GM18873 (cell line): Measurements from ENCODE around the gene FKBP1A.

Experiments
- ATAC-seq: cut with Tn5 transposase; IDR thresholded peaks from one replicate; pipeline ENCODE4 v1.9.1; 2021; ENCODE audit warnings: mild to moderate bottlenecking, moderate library complexity, moderate number of reproducible peaks; ENCODE audit not compliant: unreplicated experiment, low FRiP score

Gene FKBP1A

GRCh38 chr20:1388741-1389483, 3.9 kb downstream of the FKBP1A start:
- ATAC-seq: no peak

- no peak for ATAC-seq
These were observed 4.6 kb downstream of the FKBP1A start for GRCh38 chr20:1388253-1388652.

- no peak for ATAC-seq
These were observed 6.5 kb downstream of the FKBP1A start for GRCh38 chr20:1386323-1386722.

DNA sequence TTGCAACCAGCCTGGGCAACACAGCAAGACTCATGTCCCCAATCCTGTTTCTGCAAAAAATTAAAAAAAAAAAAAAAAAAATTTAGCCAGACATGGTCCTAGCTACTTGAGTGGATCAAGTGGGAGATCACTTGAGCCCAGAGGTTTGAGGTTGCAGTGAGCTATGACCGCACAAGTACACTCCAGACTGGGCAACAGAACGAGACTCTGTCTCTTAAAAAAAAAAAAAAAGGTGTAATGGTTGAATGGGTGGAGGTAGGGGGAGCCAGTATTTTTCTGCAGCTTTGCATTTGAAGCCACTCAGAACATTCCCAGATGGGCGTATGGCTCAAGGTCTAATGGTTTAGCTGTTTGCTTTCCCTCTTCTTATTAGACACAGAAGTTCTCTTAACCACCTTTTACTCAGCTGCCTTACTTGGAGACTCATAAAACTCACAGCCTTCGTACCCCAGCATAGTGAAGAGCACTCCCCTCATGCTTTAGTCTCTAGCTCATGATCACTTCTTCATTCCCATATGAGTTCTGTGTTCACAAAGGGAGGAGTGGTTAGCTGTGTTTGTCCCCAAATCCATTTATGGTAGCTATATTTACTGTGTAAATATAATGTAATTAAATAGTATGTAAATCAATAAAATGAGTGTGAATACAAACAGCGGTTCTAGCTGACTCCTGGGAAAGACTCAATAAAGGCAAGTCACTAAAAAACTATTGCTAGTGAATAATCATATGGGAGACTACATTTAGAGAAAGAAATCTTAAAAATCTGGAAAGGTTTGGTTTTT, 9.0 kb downstream of the FKBP1A start:
- no peak for ATAC-seq

GRCh38 chr20:1382670-1383069, 10.2 kb downstream of the FKBP1A start:
- no peak for ATAC-seq

DNA sequence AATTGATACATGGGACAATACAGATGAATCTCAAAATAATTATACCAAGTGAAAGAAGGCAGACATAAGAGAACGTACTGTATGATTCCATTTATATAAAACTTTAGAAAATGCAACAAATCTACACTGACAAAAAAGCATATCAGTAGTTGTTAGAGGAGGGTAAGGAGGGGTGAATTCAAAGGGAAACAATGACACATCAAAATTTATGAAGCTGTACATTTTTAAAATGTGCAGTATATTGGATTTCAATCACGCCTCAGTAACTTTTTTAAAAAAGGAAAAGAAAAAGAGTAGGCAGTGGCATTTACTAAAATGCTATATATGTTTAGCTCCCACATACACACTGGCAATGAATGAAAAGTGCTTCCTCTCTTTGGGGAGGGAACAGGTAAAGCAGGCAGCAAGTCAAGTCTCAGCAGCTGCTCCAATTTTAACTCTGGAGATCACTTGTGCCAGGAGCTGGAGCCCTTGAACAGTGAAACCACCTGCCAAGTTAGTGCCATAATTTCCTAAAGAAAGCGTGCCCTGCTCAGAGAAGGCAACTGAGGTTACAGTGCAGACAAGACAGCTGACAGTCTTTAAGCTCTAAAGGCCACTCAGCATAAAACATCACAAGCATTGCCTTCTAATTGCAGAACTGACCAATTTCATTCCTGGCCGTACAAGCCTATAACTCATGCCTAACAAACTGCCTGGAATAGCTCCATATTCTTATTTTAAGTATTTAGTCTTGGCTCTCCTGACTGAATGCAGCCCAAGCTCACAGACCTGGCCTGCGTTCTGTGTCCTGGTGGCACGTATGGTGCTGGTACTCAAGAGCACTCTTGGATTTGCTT, 10.9 kb downstream of the FKBP1A start:
- ATAC-seq: no peak

- ATAC-seq: no peak
These were observed 14.1 kb downstream of the FKBP1A start for GRCh38 chr20:1378735-1379125.

GRCh38 chr20:1377984-1378734, 14.7 kb downstream of the FKBP1A start:
- no peak for ATAC-seq

GRCh38 chr20:1377341-1377871, 15.4 kb downstream of the FKBP1A start:
- no peak for ATAC-seq

DNA sequence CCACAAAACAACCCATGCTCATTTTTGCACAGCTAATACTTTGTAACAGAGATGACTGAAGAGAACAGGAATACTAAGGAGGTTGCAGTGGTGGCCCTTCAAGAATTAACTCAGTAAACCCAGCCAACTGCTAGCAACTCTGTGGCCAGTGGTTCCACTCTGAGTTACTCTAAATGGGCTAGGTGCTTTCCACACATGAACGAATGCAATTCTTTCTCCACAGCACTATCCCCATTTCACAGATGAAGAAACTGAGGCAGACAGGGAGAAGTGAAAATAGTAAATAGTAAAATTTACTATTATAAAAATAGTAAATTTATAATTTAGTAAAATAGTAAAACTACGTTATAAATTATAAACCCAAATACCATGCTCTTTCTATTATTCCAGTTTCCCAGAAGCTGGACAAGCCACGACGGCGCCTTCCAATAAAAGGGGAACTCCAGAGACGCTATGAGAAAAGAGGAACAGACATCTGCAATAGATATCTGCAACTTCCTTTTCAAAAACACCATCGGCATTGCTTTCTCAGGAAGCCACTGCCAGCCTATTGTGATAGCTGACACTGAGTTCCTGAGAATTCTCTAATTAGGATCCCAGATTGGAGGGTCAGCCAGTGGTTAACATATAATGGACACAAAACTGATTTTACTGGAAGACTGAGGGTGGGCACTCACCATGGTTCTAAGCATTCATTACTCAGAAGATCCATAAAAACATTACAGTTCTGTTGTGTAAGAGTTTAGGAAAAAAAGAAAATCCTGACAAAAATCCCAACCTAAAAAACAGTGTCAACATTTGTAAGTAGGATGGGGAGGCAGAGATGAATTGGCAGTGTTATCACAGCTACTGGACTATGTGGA, 16.2 kb downstream of the FKBP1A start:
- no peak for ATAC-seq

GRCh38 chr20:1376007-1376406, 16.8 kb downstream of the FKBP1A start:
- no peak for ATAC-seq

DNA sequence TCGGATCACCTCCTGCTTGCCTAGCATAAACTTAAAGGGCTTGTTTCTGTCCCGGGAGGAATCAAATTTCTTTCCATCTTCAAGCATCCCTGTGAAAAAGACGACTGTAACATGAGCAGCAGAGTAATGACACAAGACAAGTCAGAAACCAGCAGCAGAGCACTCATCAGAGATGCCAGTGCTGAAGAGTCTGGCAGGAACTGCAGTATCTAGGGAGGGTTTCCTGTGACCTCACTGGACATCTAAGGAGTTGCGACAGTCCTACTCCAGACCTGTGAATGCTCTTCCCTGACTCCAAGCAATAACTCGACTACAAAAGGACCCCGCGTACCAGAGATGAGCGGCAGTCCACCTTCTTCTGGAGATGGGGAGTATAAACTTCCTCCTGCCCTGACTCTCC, 17.3 kb downstream of the FKBP1A start:
- no peak for ATAC-seq

DNA sequence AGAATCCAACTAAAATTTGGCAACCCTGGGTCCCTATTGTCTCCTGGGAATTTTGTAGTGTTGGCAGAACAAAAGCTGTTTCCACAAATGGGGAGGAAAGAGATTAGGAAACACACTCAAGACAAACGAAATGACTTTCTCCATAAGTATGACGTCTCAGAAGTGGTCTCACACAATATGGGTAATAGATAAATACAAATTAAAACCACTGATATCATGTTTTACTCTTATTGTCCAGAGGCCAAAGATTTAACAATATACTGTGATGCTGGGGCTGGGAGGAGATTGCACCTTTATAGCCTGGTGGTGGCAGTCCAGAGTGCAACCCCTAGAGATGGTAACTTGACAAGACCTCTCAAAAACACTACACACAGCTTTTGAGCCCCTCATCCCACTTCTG, 18.6 kb downstream of the FKBP1A start:
- ATAC-seq: no peak

DNA sequence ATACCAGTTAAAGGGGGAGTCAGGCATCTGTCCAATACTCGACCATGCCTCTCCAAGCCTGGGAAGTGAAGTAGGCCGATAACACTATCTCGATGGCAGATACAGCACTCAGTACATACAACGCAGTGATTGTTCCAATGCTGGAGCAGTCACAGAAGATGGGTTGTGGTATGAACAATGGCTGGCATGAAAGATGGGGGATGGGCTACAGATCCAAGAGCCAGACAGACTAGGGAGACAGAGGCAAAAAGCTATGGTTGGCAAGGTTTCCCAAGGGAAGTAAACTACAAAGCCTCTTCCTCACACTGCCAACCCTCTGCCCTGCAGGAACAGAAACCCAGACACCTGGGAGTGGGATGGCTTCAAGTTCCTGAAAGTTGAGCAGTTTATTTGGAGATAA, 19.2 kb downstream of the FKBP1A start:
- ATAC-seq: no peak

DNA sequence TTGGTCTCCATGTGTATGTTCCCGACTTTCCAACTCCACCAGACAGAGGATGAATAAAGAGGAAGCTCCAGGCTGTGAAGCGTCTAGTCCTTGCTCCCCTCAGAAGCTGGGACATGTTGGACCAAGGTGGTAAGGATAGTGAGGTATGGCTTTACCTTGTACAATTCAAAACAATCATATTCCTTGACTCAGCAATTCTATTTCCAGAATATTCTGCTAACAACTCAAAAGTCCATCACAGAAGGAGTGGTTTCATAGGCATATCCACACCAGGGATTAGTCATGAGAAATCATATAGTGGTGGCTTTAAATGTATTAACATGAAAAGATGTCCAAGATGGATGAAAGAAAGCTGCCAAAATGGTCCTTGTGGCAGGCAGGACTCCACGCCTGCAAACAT, 19.8 kb downstream of the FKBP1A start:
- no peak for ATAC-seq

- no peak for ATAC-seq
These were observed 20.9 kb downstream of the FKBP1A start for GRCh38 chr20:1371830-1372539.

- ATAC-seq: no peak
These were observed 21.6 kb downstream of the FKBP1A start for GRCh38 chr20:1371202-1371782.

DNA sequence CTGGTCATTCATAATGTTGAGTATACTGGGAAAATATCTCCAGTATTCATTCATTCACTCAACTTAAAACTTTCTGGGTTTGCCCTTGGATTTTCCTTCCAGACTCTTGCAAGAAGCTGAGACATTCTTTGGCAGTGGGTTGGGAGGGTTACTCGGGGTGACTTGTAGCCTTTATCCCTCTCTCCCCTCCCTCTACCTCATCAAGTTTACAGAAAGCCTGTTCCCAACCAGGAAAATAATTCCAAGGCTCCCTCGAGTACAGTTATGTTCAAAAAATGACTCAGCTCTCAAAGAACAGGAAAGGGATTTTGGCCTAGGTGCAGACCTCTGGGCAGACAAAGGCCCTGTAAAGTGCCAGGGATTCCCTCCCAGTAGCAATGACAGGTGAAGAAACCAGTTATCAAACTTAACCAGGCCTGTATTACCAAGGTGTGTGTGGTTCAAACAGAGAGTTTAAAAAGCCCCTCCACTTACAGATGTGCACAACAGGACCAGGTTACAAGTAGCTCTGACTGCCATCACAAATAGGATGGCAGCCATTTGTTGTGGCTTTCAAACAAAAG, 22.2 kb downstream of the FKBP1A start:
- no peak for ATAC-seq
